GM19463 (cell line): ENCODE results near the gene EIF5AL1.
"Not testable (repeated sequence)": the region's sequence is repeated elsewhere in the genome, so short reads cannot be mapped to it uniquely, and the experiment has no call there.

ENCODE experiments used
- ATAC-seq: cut with Tn5 transposase; IDR thresholded peaks from one replicate; pipeline ENCODE4 v1.9.1; 2021; ENCODE audit warnings: mild to moderate bottlenecking, moderate library complexity; ENCODE audit not compliant: unreplicated experiment

Gene EIF5AL1

GRCh38 chr10:79555354-79556309 lies 43.3 kb downstream of the EIF5AL1 start:
- no peak for ATAC-seq

GRCh38 chr10:79556961-79557360 lies 44.6 kb downstream of the EIF5AL1 start:
- ATAC-seq, result not testable (repeated sequence)

- ATAC-seq, result no peak
These were observed 47.4 kb downstream of the EIF5AL1 start for GRCh38 chr10:79559726-79560125.

GRCh38 chr10:79560160-79560709 lies 47.9 kb downstream of the EIF5AL1 start, which contains the start of gene SFTPA2:
TSS of gene SFTPA2 (minus strand) at chr10:79560407. CDS start at chr10:79559483, 924 bp downstream.
- ATAC-seq, result no peak

GRCh38 chr10:79561257-79561656 lies 48.9 kb downstream of the EIF5AL1 start:
- no peak for ATAC-seq

- peak; percentile 76 for ATAC-seq
These were observed 49.9 kb downstream of the EIF5AL1 start for GRCh38 chr10:79562135-79562756.

GRCh38 chr10:79563426-79563825 lies 51.1 kb downstream of the EIF5AL1 start:
- ATAC-seq, result no peak
